Measurements from ENCODE around the gene KCNIP4. TPM values are rescaled to one million over a fixed set of nuclear protein-coding genes. Genes with fewer than 3 reads are reported as not detected.

KCNIP4 gene
- total RNA-seq, 1 donor from 2014 or later: not detected

DNA sequence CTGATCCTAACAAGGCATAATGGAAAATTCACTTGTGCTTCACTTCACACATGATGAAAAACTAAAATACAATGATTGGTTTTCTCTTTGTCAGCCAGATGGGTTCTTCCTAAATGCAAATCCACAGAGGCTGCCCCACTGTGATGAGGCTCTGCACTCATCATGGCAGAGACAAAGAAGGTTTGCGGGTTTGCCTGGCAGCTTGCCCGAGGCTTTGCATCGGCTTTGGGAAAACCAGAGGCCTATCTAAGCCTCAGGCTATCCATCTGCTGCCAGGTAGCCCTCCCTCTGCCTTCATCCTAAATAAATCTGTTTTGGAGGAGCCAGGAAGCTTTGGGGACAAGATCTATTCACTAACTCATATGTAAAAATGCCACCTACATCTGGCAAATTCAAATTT is 1004.1 kb downstream of the KCNIP4 start:
- TF ChIP-seq, protein P1, sequence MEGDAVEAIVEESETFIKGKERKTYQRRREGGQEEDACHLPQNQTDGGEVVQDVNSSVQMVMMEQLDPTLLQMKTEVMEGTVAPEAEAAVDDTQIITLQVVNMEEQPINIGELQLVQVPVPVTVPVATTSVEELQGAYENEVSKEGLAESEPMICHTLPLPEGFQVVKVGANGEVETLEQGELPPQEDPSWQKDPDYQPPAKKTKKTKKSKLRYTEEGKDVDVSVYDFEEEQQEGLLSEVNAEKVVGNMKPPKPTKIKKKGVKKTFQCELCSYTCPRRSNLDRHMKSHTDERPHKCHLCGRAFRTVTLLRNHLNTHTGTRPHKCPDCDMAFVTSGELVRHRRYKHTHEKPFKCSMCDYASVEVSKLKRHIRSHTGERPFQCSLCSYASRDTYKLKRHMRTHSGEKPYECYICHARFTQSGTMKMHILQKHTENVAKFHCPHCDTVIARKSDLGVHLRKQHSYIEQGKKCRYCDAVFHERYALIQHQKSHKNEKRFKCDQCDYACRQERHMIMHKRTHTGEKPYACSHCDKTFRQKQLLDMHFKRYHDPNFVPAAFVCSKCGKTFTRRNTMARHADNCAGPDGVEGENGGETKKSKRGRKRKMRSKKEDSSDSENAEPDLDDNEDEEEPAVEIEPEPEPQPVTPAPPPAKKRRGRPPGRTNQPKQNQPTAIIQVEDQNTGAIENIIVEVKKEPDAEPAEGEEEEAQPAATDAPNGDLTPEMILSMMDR (IDR thresholded peaks at IDR 0.05; ENCODE audit: borderline replicate concordance): no peak
- Histone ChIP-seq H3K27ac (replicated peaks) (no peak overlapping the region), H3K4me1 (no peaks in the 10 kb centered on the region), H3K27me3 (ENCODE audit: low read depth) (no peaks in the 10 kb centered on the region), H3K36me3 (no peaks in the 10 kb centered on the region), H3K4me3 (no peak overlapping the region), H3K9me3 (replicated peaks) (peaks cover 3% of the 10 kb centered on the region)
- DNase-seq: no peak
- intact Hi-C loops (cut with micrococcal nuclease): no loop called here

DNA sequence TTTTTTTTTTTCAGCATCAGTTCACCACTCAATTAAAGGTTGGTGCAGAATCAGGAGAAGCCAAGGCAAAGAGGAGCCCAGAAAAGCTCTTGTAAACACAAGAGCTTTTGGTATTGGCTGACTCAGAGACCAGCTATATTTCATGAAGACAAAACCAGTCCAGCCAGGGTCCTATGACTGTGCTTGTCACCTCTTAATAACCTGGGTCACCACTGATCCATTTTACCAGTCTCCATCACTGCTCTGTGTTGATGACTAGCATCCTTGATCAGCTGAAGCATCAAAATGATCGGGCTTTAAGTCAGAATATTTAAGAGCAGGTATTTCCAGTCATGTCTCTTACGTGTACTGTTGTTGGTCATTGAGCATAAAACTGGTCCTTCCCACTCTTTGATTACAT is 1010.4 kb downstream of the KCNIP4 start:
- intact Hi-C loops (cut with micrococcal nuclease): no loop called here

DNA sequence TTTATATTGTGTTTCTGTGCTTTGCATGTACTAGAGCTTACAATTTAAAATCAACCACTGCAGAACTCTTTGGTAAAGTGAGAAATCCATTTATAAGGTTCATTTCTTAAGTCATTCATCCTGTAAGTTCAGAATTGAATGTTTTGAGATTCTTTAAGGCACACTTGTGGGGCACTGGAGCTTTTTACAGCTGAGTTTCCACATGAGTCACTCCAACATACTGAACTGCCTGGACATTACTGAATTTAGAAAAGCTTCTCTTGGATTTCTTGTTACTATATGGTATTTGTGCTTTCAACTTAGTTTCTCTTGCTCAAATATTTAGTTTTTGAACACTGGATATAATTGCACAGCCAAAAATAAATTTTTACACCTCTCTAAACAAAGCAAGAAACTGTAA is 1022.0 kb downstream of the KCNIP4 start:
- Histone ChIP-seq H3K27ac (replicated peaks) (no peak overlapping the region), H3K4me1 (no peaks in the 10 kb centered on the region), H3K4me3 (no peak overlapping the region), H3K36me3 (no peaks in the 10 kb centered on the region), H3K27me3 (ENCODE audit: low read depth) (no peaks in the 10 kb centered on the region), H3K9me3 (replicated peaks) (peaks cover 12% of the 10 kb centered on the region)
- TF ChIP-seq, protein P1 (IDR thresholded peaks at IDR 0.05; ENCODE audit: borderline replicate concordance): no peak
- intact Hi-C loops (cut with micrococcal nuclease): no loop called here
- no peak for DNase-seq

More for the DNA sequence above, 1010.4 kb downstream of the KCNIP4 start:
- H3K27me3 ChIP-seq (ENCODE audit: low read depth): no peaks in the 10 kb centered on the region
- H3K4me1 ChIP-seq: no peaks in the 10 kb centered on the region
- TF ChIP-seq, protein P1 (IDR thresholded peaks at IDR 0.05; ENCODE audit: borderline replicate concordance): no peak
- no peak for DNase-seq
- no peak overlapping the region for H3K4me3 ChIP-seq
- peaks cover 3% of the 10 kb centered on the region for H3K9me3 ChIP-seq (replicated peaks)
- no peaks in the 10 kb centered on the region for H3K36me3 ChIP-seq
- no peak overlapping the region for H3K27ac ChIP-seq (replicated peaks)

DNA sequence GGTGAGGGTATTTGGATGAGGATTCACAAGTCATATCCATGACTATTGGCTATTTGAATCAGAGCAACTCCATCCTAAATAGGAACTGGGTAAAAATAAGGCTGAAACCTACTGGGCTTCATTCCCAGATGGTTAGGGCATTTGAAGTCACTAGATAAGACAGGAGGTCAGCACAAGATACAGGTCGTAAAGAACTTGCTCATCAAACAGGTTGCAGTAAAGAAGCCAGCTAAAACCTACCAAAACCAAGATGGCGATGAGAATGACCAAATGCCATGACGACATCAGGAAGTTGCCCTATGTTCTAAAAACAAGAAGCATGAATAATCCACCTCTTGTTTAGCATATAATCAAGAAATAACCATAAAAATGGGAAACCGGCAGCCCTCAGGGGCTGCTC is 1023.4 kb downstream of the KCNIP4 start:
- intact Hi-C loops (cut with micrococcal nuclease): no loop called here
- H3K27me3 ChIP-seq (ENCODE audit: low read depth): no peaks in the 10 kb centered on the region
- H3K4me1 ChIP-seq: no peaks in the 10 kb centered on the region
- H3K9me3 ChIP-seq (replicated peaks): peaks cover 12% of the 10 kb centered on the region
- TF ChIP-seq, protein P1 (IDR thresholded peaks at IDR 0.05; ENCODE audit: borderline replicate concordance): no peak
- no peaks in the 10 kb centered on the region for H3K36me3 ChIP-seq
- no peak overlapping the region for H3K27ac ChIP-seq (replicated peaks)
- H3K4me3 ChIP-seq: no peak overlapping the region
- DNase-seq: no peak

DNA sequence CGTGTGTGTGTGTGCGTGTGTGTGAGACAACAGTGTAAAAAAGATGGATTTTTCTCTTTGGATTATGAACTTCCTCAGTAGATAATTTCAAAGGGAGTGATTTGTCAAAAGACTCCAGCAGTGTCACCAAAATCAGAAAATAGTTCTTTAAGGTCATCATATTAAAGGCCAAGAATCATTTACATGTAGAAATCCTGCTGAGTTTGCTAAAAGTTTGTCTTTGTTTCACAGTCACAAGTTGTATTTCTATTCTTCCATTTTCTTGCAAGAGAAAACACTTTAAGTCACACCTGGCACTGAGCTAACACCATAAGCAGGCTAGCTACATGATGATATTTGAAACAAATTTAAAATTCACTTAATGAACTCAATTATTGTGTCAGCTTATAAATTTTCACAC is 1025.6 kb downstream of the KCNIP4 start:
- Histone ChIP-seq H3K36me3 (no peaks in the 10 kb centered on the region), H3K4me3 (no peak overlapping the region), H3K4me1 (no peaks in the 10 kb centered on the region), H3K9me3 (replicated peaks) (no peaks in the 10 kb centered on the region), H3K27ac (replicated peaks) (no peak overlapping the region), H3K27me3 (ENCODE audit: low read depth) (no peaks in the 10 kb centered on the region)
- DNase-seq: no peak
- TF ChIP-seq, protein P1 (IDR thresholded peaks at IDR 0.05; ENCODE audit: borderline replicate concordance): no peak
- intact Hi-C loops (cut with micrococcal nuclease): no loop called here

DNA sequence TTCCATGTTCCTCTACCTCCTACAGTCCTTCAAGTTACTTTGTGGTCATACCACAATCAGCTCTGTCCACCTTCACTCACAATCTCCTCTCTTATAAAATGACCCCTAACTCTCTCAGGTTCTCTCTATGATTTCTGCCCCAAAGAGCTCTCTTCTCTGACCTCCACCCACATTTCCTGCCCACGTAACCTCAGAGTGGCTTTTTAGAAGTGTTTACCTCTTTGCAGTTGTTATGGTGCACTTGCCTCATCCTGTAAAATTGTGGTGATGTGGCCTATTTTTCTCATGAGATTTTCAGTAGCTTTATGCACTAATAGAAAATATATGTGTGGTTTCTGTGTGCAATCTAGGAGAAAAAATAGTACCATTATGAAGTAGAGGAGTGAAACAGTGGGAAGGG is 1032.5 kb downstream of the KCNIP4 start:
- intact Hi-C loops (cut with micrococcal nuclease): no loop called here
- no peaks in the 10 kb centered on the region for H3K27me3 ChIP-seq (ENCODE audit: low read depth)
- H3K27ac ChIP-seq (replicated peaks): no peak overlapping the region
- DNase-seq: no peak
- no peaks in the 10 kb centered on the region for H3K9me3 ChIP-seq (replicated peaks)
- no peaks in the 10 kb centered on the region for H3K36me3 ChIP-seq
- no peak overlapping the region for H3K4me3 ChIP-seq
- TF ChIP-seq, protein P1 (IDR thresholded peaks at IDR 0.05; ENCODE audit: borderline replicate concordance): no peak
- no peaks in the 10 kb centered on the region for H3K4me1 ChIP-seq

All from left ventricle myocardium inferior (tissue), 1 donor.